NCI-H2107 (cell line): Measurements from ENCODE around the gene MAGEB17.
"Not testable (repeated sequence)": the region's sequence is repeated elsewhere in the genome, so short reads cannot be mapped to it uniquely, and the experiment has no call there.

Source experiments
- DNase-seq: peaks from one replicate; lab custom pipeline; 2025; lab: John Stamatoyannopoulos, UW

The MAGEB17 gene

GRCh38 chrX:16156692-16157331 is 10.5 kb upstream of the MAGEB17 start:
- DNase-seq = no peak

GRCh38 chrX:16160729-16161128 is 6.6 kb upstream of the MAGEB17 start:
- no peak for DNase-seq

- DNase-seq = not testable (repeated sequence)
Observed at GRCh38 chrX:16161173-16161572, 6.1 kb upstream of the MAGEB17 start.

GRCh38 chrX:16162391-16162790 is 4.9 kb upstream of the MAGEB17 start:
- no peak for DNase-seq

GRCh38 chrX:16164748-16165147 is 2.5 kb upstream of the MAGEB17 start:
- no peak for DNase-seq

- DNase-seq = no peak
Observed at GRCh38 chrX:16171039-16171438, 3.8 kb downstream of the MAGEB17 start.

- DNase-seq = no peak
Observed at GRCh38 chrX:16171944-16172343, 4.7 kb downstream of the MAGEB17 start.

- DNase-seq = no peak
Observed at GRCh38 chrX:16172391-16172790, 5.1 kb downstream of the MAGEB17 start.

- no peak for DNase-seq
Observed at GRCh38 chrX:16175329-16176061, 8.2 kb downstream of the MAGEB17 start.

- no peak for DNase-seq
Observed at GRCh38 chrX:16177260-16177659, 10.0 kb downstream of the MAGEB17 start.

GRCh38 chrX:16183843-16184242 is 16.6 kb downstream of the MAGEB17 start:
- DNase-seq = not testable (repeated sequence)

GRCh38 chrX:16185725-16186136 is 18.4 kb downstream of the MAGEB17 start:
- DNase-seq = no peak

GRCh38 chrX:16186380-16187007 is 19.2 kb downstream of the MAGEB17 start:
- no peak for DNase-seq

GRCh38 chrX:16187024-16187760 is 19.9 kb downstream of the MAGEB17 start:
- no peak for DNase-seq

- DNase-seq = peak; percentile 5
Observed at GRCh38 chrX:16188687-16189086, 21.4 kb downstream of the MAGEB17 start.

GRCh38 chrX:16191605-16192004 is 24.3 kb downstream of the MAGEB17 start:
- no peak for DNase-seq

GRCh38 chrX:16196829-16197228 is 29.5 kb downstream of the MAGEB17 start:
- no peak for DNase-seq

- no peak for DNase-seq
Observed at GRCh38 chrX:16199343-16199742, 32.1 kb downstream of the MAGEB17 start.

GRCh38 chrX:16202943-16203342 is 35.7 kb downstream of the MAGEB17 start:
- DNase-seq = no peak

GRCh38 chrX:16204538-16204937 is 37.3 kb downstream of the MAGEB17 start:
- DNase-seq = no peak

GRCh38 chrX:16205840-16206239 is 38.6 kb downstream of the MAGEB17 start:
- no peak for DNase-seq

GRCh38 chrX:16207634-16208033 is 40.4 kb downstream of the MAGEB17 start:
- DNase-seq = no peak

GRCh38 chrX:16208601-16209000 is 41.3 kb downstream of the MAGEB17 start:
- DNase-seq = no peak
